Amniotic stem cell (primary cell): ENCODE measurements around the gene DNAJC4.

Source experiments
- DNase-seq: peaks from one replicate; lab custom pipeline; 2025; lab: John Stamatoyannopoulos, UW

DNAJC4 gene

GRCh38 chr11:64278576-64279190, 48.3 kb downstream of the DNAJC4 start:
- no peak for DNase-seq

DNA sequence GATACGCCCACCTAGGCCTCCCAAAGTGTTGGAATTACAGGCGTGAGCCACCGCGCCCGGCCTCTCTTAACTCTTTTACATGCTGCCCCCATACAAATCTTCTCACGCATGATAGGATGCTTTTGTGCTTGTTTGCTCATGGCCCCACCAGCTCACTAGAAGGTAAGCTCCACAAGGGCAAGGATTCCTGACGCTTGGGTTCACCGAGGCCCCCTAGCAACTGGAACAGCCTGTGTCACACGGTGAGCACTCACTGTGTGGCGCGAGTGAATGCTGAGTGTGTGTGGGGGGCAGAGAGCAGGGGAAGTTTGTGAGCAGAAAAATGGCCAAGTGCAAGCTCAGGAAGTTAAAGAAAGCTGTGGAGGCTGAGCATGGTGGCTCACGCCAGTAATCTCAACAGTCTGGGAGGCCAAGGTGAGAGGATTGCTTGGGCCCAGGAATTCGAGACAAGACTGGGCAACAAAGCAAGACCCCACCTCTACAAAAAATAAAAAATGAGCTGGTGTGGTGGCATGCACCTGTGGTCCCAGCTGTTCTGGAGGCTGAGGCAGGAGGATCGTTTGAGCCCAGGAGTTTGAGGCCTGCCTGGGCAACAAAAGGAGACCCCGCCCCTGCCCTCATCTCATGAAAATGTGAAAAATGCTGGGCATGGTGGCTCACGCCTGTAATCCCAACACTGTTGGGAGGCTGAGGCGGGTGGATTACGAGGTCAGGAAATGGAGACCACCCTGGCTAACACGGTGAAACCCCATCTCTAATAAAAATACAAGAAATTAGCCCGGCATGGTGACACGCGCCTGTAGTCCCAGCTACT, 51.8 kb downstream of the DNAJC4 start:
- no peak for DNase-seq

GRCh38 chr11:64283092-64283491, 52.7 kb downstream of the DNAJC4 start:
- DNase-seq: no peak
